HTERT RPE-1 (cell line): ENCODE measurements around the gene PADI1.

ENCODE experiments used
- in situ Hi-C: fragments of 300-500 bp; cut with MboI; formaldehyde crosslinking; loops from 4 replicates; pipeline ENCODE4 v1.14.3; 2020; ENCODE audit warnings: low sequenced_read_pairs

The PADI1 gene

DNA sequence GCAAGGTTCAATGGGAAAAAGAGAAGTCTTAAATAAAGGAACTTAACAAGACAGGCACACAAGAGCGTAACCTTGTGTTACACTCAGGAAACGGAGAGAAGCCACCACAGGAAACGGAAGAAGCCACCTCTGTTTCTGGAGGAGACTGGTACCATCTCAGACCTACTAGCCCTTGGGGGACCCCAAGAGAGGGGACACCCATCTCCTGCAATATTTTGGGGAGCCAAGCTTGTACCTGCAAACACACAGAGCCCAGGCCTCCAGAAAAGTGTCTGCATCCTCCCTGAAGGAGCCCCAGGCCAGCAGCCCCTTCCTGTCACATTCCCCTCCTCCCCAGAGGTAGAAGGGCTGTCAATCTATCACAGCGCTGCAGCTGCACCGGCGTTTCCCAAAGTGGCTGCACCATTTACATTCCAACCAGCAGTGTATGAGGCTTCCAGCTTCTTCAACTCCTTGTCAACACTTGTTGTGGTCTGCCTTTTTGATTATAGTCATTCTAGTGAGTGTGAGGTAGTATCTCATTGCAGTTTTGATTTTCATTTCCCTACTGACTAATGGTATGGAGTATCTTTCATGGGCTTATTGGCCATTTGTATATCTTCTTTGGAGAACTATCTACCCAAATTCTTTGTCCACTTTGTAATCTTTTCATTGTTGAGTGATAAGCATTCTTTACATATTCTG lies 23.0 kb upstream of the PADI1 start:
- in situ Hi-C loops: no loop called here

DNA sequence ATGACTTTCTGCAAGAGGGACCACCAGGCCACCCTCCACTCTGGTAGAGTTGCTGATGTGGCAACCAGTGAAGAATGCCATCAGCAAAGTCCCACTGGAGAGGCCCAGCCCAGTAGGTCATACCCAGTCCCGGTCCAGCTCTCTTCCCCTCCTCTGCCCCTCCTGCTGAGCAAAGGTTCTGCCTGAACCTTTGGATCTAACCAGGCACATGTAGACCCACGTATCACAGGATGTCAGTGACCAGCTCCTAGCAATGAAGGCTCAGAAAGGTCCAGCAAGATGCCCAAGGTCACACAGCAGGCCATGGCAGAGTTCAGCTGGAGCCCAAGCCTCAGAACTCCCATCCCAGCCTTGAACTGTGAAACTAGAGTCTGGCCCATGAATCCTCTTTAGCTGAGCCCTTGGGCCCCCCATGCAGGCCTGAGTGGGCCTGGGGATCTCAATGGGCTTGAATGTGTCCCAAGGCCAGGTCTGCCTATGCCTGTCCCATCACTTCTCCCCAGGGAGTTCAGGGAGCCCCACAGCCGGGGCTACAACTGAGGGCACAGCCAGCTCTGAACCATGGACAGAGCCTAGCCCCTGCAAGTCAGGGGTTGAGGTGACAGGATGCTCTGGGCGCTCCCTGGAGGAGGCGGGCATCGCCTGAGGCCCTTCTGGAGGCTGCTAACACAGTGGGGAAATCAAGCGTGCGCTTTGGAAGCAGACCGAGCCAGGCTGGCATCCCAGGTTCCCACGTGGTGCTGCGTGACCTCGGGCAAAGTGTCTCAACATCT lies 21.4 kb upstream of the PADI1 start:
- in situ Hi-C loops: no loop called here

DNA sequence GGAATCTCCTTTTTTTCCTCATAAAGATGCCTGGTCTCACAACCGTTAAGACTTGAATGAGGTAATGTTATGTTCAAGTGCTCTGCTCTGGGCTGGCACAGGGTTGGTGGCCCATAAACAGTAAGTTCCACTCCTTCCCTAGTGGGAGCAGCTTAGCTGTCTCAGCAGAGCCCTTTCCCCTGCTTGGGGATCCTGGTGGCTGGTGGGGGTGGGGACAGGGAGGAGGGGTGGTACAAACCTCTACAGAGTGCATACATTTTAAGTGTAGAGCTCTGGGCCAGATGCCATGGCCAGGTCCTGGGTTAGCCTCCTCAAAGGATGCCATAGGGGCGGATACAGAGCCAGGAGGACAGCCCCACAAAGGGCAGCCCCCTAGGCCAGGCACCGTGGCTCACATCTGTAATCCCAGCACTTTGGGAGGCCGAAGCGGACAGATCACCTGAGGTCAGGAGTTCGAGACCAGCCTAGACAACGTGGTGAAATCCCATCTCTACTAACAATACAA lies 20.7 kb upstream of the PADI1 start:
- in situ Hi-C loops: no loop called here

DNA sequence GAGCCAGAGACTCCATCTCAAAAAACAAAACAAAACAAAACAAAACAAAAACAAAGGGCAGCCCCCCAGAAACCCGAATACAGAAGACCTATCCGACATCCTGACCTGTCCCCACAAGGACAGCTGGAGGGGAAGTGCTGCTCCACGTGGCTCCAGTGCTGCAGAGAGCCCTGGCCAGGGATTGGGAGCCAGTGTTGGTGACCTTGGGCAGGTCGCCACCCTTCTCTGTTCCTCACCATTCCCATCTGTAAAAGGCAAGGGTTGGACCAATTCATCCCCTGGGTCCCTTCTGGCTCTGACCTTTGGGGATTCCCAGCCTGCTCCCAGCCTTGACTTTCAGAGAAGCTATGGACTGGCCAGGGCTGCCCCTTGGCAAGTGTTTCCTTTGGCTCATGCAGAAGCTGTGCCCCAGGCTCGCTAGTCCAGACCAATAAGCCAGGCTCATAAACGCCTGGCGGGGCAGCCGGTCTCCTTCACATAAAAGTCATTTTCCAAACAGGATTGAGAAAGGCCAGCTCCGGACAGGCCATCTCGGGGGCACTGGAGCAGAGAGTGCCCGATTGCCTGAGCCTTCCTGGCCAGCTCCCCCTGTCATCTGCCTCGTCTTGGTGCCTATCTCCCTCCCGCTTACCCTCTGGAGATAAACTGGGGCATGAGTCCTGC lies 20.0 kb upstream of the PADI1 start:
- in situ Hi-C loops: no loop called here

DNA sequence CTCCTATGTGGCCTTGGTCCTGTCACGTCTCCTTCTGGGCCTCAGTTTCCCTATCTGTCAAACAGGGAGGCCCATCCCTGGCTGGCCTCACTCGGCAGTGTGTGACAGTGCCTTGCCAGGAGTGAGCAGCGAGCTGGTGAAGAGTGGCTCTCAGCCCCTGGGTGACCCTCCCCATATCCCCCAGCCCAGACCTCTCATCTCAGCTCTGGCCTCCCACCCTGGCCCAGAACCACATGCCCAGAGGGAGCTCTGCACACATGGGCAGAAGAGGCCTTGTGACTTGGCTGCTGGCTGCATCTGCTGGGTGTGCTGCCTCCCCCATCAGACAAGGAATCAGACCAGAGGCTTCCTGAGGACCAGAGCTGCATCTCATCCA lies 19.5 kb upstream of the PADI1 start:
- in situ Hi-C loops: no loop called here

DNA sequence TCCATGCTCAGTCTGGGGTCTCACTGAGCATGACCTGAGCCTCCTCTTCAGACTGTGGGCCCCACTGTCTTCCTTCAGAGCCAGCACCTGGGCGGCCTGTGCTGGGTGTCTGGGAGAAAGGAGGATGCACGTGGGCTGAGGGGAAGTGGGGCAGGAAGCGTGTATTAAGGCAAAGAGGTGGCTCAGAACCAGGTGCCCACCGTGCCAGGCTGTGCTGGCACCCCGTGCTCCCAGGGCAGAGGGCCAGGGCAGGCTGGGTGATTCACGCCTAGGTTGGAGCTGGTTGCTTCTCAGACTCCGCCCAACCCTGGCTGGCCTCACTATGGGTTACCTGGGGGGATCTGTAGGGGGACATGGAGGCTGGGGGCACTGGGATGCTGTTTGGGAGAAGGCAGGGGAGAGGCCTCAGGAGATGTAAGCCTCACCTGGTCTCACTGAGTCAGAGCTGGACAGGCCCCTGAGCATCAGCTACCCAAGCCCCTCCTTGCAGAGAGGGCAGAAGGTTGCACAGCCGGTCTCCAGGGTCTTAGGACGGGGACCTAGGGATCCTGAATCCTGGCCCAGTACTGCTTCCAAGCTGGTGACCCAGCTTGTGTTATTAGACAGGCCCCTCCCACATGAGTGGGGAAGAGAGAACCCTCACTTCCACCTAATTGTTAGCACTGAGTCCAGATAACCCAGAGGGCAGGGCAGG lies 18.6 kb upstream of the PADI1 start:
- in situ Hi-C loops: no loop called here

DNA sequence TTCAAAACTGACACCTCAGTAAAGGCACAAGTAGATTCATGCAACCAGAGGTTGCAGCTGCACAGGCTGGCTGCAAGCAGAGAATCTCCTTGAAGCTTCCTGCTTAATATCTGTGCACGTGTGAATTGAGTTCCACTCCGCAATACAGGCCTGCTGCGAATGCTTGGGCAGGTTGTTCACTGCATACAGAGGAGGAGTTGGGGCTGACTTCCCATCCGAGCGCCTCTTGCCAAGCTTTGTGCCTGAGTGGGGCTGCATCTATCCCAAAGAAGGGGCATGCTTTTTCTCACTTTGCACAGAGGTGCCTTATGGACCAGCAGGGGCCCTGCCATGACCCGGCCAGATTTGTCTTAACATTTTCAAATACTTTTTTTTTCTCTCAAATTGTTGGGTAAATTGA lies 17.9 kb upstream of the PADI1 start:
- in situ Hi-C loops: no loop called here

DNA sequence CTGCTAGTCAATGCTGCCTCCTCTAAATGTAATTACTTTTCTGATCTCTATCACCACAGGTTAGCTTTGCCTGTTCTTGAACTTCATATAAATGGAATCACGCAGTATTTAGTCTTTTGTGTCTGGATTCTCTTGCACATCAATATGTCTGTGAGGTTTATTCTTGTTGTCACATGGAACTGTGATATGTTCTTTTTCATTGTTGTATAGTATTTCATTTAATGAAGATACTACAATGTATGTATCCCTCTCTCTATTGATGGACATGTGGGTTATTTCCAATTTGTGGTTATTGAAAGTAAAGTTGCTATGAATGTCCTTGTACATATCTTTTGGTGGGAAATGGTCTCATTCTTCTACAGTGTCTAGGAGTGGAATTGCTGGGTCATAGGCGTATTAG lies 16.7 kb upstream of the PADI1 start:
- in situ Hi-C loops: no loop called here

DNA sequence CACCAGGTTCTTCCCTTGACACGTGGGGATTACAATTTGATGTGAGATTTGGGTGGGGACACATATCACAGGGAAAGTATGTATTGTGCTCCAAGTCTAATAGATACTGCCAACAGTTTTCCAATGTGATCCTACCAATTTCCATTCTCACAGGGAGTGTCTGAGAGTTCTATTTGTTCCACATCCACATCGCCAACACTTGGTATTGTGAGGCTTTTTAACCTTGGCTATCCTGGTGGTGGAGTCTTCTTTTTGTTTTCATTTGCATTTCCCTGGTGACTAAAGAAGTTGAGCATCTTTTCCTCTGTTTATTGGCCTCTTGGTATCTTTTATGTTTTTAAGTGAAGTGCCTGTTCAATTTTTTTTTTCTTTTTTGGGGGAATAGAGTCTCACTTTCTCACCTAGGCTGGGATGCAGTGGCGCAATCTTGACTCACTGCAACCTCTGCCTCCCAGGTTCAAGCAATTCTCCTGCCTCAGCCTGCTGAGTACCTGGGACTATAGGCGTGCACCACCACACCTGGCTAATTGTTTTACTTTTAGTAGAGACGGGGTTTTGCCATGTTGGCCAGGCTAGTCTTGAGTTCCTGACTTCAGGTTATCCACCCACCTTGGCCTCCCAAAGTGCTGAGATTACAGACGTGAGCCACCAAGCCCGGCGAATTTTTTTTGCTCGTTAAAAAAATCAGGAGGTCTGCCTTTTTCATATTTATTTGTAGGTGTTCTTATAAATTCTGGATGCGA lies 15.9 kb upstream of the PADI1 start:
- in situ Hi-C loops: no loop called here

DNA sequence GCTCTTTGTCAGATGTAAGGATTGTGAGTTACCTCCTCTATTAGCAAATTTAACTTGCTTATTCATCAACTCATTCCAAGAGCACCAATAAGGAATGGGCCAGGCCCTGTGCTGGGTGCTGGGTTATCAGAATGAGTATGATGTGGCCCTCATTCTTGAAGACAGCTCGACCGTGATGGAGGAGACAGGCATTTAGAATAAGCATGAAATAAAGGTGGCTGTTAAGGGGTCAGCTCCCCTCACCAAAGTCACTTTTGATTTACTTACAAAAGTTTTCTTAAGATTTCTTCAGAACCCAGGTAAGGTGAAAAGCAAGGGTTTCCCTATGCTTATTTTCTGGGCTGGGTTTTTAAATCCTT lies 15.3 kb upstream of the PADI1 start:
- in situ Hi-C loops: no loop called here

DNA sequence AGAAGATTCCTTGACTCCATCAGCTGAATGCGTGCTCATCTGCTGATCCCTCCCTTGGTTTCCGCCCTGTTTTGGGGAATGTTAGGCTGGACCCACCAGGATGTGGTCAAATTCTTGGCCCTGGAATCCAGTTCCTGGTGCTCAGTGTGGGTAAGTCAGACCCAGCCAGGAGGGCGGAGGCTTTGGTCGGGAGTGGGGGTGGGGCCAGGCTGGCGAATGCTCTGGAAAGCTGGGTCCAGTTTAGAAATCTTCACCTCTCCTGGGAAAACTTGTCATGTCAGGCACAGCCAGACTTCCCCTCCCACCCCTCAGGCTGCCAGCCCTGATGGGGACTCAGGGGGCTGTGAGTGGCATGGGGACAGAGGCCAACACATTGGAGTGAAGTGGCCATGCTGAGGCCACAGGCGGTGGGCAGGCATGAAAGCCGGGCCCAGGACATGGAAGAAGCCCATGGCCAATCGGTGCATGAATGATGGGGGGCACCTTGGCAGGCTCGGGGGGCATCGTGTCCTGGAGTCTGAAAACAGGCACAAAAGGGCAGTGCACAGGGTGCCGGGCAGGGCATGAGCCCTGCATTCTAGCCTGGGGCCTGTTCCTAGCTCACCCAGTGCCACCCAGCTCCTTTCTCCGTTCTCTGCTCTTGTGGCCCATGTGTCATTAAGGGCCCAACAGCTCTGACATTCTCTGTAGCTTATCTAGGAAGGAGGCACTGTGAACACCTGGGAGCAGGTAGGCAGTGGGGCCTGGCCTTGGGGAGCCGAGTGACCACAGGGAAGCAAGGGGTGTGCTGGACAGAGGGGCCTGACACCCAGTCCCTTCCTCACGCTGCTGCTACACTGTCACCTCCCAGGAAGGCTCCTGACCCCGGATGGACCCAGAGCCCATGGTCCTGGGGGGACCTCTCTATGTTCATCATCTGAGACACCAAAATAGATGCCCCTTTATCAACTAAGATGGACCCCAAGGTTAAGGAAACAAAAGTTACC lies 14.6 kb upstream of the PADI1 start:
- in situ Hi-C loops: no loop called here

DNA sequence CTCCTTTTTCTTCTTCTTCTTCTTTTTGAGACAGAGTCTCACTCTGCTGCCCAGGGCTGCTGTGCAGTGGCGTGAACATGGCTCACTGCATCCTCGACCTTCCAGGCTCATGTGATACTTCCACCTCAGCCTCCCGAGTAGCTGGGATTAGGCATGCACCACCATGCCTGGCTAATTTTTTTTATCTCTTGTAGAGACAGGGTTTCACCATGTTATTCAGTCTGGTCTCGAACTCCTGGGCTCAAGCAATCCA lies 13.0 kb upstream of the PADI1 start:
- in situ Hi-C loops: no loop called here

DNA sequence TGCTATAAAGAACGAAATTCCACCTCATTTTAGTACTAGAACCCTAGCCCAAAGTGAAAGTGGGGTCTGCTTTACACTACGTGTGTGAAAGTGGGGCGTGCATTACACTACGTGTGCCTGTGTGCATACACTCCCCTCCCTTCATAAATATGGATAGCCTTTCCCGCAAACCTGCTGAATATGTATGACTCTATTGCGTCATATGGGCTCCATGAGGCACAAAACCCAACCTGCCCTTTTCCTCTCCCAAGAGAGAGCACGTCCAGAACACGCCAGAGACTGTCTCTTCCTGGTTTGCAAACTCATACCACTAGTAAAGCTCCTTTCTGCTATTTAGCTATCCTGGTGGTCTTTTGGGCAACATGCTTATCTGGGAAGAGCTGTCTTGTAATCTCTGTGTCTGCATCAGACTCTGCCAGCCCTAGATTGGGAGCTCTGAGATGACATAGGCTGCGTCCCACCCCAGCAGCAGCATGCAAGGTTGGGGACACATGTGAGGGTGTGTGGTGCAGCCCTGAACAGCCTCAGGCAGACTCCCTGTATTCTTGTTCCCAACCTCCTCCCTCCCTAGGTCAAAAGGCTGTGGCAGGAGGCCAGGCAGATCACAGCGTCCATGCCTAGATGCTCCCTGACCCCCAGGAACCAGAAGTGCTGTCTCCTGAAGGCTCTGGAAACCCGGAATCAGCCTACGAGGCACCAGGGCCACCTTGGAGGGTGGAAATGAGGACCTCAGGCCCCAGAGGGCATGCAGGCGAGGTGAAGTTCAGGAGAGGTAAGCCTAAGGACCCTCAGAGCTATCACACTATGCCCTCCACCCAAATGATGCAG lies 12.3 kb upstream of the PADI1 start:
- in situ Hi-C loops: no loop called here

DNA sequence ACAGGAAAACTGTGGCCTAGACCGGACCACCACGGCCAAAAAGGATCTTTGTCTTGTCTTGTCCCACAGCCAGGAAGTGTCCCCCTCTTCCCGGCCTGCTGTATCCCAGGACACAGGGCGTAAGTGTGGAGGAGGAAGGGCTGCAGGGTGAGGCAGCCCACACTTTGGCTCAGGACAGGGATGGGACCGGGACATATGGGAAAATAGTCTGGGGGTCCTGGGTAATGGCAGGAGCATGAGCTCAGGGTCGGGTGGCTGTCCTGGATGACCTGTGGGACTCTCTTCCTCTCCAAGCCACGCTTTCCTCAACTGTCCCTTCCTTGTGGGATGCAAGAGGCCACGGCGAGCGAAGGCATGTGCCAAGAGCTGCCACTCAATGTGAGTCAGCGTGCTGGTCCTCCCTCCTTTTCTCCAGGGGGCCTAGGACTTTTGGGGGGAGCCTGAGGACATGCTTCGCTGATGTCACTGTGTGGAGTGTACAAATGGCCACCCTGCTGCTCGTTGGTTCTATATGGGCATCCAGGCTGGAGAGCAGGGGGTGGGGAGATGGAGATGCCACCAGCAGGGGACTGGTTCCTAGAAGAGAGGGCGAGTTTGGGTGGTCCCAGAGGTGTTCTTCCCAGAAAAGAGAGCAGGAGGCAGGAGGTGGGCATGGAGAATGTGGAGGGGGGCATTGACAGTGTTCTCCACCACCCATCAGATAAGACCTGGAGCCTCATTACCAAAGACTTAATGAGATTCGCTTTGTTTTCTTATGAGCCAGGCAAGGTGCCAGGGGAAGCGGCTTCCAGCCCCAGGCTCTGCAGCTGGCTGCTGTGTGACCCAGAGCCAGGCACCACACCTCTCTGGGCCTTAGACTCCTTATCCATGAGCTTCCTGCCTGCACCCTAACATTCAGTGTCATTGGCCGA lies 11.5 kb upstream of the PADI1 start:
- in situ Hi-C loops: no loop called here

DNA sequence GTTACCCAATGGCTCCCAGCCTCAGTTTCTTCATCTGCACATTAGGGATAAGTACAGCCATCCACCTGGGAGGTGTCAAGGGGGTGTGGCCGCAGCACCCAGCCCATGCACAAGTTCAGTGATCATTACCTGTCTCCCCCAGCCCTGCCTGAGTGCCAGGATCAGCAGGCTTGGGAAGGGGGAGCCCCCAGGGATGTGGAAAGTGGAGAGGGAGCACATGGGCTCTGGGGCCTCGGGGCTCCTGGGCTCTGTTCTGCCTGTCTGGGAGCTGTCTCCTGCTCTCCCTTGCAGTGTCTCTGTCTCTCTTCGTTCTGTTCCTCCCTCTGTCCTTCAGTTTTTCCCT lies 10.8 kb upstream of the PADI1 start:
- in situ Hi-C loops: no loop called here

DNA sequence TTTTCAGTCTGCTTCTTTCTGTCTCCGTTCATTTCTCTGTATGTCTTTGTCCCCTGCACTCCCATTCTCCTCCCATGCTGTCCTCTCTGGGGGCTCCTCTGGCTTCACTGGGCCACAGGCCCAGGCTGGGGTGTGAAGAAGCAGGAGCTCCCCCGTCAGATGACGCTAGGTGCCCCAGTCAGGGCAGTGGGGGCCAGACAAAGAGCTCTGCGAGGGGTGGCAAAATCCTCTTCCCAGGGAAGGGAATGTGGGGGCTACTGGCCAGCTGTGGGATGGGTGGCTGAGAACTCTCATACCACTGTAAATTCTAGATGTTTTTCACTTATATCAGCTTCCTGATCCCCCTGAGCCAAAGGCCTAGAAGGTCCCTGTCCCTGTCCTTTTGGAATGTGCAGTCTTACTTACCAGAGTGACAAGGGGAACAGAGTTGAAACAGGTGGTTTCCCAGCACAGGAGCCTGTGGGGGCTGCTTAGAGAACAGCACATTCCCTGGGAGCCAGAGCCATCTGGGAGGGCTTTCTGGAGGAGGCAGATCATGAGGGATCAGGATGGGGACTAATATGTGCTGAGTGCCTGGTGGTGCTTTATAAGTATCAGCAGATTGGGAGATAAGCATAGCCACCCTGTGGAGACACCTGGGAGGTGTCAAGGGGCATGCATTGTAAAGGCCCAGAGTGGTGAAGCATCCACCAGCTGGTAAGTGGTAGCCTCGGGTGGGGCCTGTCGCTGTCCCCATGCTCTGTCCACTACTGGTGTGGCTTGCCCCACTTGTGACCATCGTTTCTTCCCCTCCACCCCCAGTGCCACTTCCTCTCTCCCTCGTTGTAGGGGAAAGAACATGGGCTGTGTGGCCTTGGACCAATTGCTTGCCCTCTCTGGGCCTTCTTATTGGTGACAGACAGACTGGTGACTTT lies 10.1 kb upstream of the PADI1 start:
- in situ Hi-C loops: no loop called here

DNA sequence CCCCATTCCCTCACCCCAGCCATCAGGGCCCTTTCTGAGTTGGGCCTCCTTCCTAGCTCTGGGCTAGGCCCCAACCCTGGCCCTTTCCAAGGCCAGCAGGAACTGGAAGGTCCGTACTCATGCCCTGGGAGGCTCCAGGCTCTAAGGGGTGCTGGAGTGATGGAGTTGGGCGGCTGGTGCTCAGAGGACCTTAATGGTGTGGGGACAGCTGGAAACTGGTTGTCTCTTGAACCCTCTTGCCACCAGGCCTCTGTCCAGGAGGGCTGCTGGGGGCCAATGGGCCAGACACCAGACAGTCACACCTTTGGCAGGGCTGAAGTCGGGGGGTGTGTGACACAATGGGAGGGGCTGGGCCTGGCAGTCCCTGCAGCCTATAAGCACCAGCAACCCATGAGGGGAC lies 9.2 kb upstream of the PADI1 start:
- in situ Hi-C loops: no loop called here
